GM12872 (cell line): ENCODE measurements around the gene TMBIM4.

Experiments used
- TF ChIP-seq, protein P1 (sequence below): IDR thresholded peaks from 3 replicates; pipeline ENCODE4 v1.5.1; 2011; ENCODE audit warnings: low read depth, mild to moderate bottlenecking, low read length, moderate library complexity; ENCODE audit not compliant: insufficient read depth

Gene TMBIM4, protein sequence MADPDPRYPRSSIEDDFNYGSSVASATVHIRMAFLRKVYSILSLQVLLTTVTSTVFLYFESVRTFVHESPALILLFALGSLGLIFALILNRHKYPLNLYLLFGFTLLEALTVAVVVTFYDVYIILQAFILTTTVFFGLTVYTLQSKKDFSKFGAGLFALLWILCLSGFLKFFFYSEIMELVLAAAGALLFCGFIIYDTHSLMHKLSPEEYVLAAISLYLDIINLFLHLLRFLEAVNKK

DNA sequence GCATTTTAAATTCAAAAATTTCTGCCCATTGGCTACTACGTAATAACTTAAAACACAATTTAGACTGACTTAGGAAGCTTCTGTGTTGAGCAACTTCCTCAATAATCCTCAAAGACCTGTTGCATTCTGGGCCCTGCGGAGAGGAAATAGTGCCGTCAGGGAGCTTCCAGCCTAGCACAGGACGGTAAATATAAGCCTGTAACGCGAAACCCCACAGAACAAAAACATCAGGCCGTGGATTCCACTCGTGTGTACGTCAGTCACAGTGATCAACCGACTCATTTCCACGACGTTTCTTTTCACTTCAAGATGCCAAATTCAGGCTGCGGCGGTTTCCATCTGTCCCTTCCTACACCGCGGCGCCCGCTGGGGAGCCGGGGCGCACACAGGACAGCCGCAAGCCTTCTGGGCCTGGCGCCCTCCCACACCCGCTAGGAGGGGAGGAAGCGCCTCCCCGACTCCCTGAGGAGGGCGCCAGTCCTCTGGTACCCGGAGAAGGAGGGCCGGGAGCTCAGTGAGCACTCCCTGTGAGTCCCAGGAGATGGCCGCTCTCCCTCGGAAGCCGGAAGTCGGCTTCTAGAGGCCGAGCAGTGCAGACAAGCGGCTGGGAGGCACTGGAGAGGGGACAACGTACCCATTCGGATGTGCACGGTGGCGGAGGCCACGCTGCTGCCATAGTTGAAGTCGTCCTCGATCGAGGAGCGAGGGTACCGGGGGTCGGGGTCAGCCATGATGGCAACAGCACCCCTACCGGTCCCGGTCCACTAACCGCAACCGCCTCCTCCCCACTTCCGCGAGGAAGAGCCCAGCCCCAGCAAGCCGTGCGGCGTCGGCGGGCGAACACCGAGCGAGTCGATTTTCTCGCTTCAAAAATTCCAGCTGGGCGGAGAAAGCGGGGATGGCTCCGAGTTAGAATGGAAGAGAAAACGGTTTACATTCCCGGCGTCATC is at the start of gene TMBIM4:
TMBIM4 (minus strand) TSS at position 776 of the 950 bp plus-strand sequence; CDS start at position 731, 45 bp downstream.
- TF ChIP-seq, protein P1, sequence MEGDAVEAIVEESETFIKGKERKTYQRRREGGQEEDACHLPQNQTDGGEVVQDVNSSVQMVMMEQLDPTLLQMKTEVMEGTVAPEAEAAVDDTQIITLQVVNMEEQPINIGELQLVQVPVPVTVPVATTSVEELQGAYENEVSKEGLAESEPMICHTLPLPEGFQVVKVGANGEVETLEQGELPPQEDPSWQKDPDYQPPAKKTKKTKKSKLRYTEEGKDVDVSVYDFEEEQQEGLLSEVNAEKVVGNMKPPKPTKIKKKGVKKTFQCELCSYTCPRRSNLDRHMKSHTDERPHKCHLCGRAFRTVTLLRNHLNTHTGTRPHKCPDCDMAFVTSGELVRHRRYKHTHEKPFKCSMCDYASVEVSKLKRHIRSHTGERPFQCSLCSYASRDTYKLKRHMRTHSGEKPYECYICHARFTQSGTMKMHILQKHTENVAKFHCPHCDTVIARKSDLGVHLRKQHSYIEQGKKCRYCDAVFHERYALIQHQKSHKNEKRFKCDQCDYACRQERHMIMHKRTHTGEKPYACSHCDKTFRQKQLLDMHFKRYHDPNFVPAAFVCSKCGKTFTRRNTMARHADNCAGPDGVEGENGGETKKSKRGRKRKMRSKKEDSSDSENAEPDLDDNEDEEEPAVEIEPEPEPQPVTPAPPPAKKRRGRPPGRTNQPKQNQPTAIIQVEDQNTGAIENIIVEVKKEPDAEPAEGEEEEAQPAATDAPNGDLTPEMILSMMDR: peak; percentile 38

DNA sequence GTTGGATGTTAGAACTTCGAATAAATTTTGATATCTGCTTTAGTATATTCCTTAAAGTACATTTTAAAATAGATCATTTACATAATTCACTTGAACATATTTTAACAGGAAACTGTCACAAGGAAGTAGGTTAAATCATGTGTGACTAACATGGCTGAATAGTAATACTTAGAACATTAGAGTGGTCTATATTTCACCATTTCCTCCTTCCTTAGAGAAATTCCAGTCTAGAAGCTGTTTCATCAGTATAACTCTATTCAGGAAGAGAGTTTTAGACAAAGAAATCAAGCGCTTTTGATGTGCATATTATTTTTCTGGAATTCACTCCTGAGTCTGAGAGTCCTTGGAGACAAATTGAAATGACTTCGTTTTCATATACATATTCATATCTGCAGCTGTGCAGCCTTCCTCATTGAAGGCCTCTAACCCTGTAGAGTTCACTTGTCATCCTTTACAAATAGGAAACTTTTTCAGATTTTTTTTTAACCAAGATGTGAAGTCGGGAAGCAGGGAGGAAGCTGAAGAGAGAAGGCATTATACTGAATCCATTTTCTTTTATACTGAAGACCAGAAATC is 47.6 kb upstream of the TMBIM4 start:
- TF ChIP-seq, protein P1: no peak

DNA sequence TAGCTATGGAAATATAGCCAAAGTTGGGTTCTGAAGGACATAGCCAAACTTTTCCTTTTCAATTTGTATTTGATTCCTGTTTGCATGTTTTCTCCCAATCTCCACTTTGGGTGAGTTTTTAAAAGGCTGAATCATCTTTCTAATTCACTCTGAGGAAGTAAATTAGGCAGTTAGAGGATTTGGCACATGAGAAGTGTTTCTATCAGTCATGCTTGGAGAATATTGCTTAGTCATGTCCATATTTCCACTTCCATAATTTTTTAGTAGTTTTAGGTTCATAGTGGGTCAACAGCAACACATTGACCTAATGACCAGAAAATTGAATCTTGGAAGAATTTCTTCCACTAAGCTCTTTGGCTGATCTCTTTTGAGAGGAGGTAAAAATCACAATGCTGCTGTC is 41.0 kb upstream of the TMBIM4 start:
- TF ChIP-seq, protein P1: no peak

DNA sequence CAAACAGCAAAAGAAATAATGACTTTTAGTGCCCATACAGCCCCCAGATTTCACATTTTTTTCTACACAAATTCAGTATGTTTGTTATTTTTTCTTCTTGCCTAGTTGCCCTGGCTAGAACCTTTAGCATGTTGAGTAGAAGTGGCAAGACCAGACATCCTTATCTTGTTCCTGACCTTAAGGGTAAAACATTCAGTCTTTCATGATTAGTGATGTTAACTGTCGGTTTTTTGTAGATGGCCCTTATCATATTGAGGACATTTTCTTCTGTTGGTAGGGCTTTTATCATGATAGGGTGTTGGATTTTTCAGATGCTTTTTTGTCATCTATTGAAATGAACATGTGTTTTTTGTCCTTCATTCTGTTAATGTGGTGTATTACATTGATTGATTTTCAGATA is 36.3 kb upstream of the TMBIM4 start:
- TF ChIP-seq, protein P1: no peak

DNA sequence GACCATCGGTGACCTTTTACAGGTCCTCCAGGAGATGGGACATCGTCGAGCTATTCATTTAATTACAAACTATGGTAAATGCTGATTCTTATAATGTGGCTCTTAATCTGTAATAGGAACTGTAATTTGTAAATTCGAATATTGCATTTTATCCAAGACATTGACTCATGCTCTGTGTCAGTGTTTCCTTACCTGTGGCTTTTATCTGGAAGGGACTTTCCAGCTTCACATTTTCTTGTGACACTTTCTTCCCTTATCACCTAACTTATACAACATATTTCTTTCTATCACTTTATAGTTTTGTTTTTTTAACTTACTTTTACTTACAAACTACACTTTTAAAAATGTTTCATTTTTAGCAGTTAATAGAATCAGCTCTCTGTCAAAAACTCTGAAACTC is 34.0 kb upstream of the TMBIM4 start:
- TF ChIP-seq, protein P1: no peak

DNA sequence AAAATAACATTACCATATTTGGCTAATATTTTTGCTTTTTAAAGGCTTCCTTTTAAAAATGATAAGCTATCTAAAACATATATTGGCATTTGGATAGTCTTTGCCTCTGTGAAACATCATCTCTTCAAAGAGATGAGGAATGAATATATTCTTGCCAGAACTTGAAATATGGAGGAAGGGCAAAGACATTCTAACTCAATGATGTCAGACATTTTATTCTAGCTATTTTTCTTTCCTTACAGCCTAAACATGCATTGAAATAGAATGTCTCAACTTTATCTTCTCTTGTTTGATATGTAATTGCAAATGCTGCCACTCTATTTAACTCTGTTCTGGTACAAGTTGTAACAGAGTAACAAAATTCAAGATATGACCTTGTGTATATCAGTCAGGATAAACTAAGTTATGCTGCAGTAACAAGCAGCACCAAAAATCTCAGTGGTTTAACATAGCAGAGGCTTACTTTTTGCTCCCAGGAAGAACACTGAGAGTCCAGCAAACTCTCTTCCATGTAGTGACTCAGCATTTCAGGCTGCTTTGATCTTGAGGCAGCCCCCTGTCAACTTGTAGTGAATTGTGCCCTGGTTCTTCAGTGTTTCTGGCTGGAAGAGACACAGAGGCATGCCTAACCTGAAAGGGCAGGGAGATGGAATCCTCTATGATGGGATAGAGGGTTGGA is 30.2 kb upstream of the TMBIM4 start:
- TF ChIP-seq, protein P1: no peak

DNA sequence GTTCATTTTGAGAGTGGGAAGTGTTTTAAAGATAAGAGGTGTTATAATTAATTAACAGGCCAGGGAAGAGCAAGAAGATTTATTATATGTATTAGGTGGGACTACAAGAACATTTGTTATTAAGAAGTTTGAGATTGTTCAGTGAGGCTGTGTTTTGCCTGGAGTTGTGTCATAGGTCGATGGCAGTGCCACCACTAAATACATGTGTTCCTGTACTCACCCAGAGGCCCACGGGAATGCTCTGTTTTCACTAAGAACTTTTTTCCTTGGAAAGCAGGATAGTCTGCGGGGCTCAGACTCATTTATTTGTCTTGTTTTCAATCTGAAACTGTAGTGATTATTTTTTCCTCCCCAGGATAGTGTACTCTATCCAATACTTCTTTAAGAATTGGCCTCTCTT is 29.3 kb upstream of the TMBIM4 start:
- TF ChIP-seq, protein P1: no peak
